Mucosa of gallbladder (tissue), 1 donor: ENCODE data around the gene THADA. TPM values are rescaled to one million over a fixed set of nuclear protein-coding genes. Genes with fewer than 3 reads are reported as not detected.
A peak's percentile ranks its signal among the peaks of the same experiment; 100 is the strongest.

Experiments used
- DNase-seq: peaks from one replicate; pipeline ENCODE4 v3.0.0-alpha.2; 2020; ENCODE audit warnings: low spot score
- total RNA-seq: library from RNA; stranded (reverse); gene quantifications from one replicate; pipeline ENCODE4 v1.2.1, GENCODE V29; 2021
- donor health status: DM: no; HTN: no; CAD: no.

Gene THADA
- total RNA-seq, 1 donor from 2014 or later, result 35.9 TPM

DNA sequence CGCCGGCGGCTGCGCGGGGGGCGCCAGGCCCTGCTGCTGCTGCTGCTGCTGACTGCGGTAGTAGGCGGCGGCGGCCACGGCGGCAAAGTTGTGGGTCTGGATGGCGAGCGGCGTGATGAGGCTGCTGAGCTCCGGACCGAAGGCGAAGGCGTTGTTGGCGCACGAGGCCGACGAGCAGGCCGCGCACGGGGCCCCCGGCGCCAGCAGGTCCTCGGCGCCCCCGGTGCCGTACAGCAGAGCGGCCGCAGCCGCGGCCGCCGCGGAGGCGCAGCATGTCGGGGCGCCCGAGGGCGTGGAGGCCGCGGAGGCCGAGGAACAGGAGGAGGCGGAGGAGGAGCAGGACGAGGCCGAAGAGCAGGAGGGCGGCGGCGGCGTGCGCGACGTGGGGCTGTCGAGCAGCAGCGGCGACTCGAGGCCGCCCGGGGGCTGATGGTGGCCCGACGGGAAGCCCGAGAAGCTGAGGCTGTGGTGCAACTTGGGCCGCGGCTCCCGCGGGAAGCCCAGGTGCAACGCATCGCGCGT lies 371.2 kb downstream of the THADA start:
- no peak for DNase-seq

DNA sequence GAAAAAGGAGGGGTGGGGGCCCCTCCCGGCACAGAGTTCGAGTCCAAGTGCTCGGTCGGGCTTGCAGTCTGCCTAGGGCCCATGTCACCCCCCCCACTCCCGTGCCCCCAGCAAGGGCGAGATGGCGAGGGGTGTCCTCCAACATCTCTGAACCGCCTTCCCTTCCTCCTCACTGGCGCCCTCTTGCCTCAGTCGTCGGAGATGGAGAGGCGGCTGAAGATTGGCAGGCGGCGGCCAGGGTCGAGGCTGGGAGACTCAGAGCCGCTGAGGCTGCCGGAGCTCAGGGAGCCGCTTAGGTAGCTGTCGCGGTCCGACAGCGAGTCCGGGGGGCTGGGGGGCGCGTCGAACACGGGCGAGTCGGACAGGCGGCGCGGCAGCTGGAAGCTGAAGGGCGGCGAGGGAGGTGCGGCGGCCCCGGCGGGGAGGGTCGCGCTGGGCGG lies 371.7 kb downstream of the THADA start:
- peak; percentile 72 for DNase-seq

DNA sequence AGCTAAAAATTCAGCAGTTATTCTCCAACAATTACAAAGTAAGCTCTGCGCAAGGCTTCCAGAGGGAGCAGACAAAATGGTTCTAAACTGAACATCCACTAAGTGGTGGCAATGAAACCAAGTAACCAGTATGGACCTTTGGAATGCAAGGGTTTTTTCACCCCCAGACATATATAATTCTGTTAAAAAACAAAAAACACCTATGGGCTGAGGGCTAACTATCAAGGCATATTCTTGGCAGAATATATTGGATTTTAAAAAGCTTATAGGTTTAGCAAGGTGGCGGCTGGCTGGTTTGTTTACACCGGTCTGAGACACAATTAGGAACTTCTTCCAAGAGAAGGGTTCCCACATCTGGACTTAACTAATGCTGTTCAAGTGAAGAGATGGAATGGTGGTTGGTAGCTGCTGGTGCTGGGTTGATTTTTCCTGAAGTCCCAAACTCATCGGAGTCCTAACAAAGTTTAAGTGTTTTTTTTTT lies 372.3 kb downstream of the THADA start:
- DNase-seq, result no peak

DNA sequence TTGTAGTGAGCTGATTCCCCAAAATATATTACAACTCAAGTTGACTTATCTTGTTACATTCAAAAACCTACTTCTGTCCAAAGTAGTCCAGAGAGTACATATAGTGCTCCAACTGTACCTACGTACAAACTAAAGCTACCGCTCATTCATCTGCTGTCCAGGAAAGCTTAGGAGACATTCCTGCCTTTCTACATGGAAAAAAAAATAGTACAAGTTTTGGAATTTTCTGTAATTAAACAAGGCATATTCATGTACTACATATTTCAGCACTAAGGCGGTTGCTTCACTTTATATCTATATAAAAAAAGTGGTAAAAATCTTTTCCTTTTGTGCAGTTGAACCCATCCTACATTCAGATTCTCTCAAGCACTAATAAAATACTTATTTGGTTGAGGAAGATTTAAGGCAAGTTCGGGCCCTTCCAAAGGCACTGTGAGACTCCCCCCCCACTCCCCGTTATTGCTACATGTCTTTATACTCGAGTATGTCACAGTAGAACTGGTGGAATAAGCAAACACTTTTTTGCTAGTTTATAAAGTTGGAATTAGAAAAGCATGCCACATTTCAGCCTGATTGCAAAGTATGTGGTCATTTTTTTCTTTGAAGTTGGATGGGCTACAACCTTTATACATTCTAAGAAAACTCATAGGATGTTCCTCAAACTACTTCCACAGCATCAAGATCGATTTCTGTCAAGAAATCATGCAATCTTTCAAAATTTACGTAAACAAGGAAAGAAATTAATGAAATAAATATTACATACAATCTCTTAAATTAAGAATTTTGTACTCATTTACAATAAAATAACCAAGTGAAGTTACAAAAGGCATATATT lies 373.1 kb downstream of the THADA start:
- DNase-seq, result no peak

DNA sequence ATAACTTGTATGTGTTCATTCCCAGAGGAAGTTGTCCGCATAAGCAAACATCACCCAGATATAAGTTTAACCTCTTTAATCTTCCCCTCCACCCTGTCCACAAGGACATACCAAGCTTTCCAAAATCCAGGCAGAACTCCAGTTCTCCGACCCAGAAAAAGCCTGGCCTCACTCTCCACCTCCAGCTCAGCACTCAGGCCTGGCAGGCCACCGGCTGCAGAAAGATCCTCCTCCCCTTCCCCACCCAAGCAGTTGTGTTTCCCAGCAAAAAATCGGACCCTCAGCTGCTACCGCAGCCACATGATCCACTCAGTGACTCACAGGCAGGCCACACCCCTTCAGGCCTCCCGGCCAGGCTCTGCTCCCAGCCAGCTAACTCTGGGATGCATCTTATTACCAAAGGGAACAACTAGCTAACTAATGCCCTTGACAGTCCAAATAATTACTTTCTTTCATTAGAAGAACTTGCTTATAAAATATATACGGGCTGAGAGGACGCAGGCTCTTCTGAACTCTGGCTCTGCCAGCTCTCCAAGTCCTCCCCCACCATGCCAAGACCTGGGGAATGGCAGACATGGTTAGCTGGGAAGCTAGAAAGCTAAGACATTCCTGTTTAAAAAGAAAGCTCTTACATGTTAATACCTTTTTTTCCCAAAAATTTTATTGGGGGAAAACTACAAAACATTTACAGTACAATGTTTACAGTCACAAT lies 373.9 kb downstream of the THADA start:
- peak; percentile 90 for DNase-seq

DNA sequence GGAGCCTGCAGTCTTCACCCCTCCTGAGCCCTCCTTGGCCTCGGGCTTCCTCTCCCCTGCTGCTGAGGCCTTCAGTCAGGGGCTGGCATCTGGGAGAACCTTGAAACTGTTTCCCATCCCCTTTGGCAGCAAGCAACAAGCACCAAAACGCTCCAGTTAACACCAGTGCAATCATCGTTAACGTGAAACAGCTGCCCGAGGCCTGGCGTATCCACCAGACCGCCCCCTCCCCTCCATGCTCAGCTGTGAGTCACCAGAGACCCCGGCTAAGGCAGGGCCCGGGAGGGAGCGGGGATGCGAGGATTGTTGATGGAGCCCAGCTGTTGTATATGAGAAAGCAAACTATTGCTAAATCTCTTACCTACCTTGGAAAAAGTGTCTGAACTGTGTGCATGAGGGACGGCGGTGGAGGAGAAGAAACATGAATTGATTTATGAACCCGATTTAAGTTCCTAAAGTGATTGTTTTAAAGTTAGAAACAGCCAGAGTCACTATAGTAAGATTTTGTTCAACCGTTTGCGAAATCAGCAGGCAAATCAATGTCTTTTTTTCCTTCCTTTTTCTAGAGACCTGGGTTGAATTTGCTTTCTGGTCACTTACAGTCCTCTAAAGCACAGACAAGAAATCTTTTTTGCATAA lies 374.6 kb downstream of the THADA start:
- DNase-seq, result peak; percentile 48

DNA sequence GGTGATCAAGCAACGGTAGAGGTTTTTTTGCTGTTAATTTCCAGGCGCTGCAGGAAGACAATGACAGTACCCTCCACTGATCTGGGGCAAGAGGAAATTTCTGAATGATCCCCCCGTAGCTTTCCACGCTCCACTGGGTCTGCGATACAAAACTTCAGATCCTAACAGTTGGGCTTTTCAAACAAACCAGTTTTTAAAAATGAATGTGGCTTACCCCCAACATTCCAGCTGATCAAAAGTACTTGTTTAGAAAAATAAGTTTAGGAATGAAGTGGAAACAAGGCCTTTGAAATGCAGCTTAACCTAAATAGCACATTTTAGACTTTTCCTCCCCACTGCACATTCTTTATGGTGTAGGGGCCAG lies 375.1 kb downstream of the THADA start:
- DNase-seq, result no peak

DNA sequence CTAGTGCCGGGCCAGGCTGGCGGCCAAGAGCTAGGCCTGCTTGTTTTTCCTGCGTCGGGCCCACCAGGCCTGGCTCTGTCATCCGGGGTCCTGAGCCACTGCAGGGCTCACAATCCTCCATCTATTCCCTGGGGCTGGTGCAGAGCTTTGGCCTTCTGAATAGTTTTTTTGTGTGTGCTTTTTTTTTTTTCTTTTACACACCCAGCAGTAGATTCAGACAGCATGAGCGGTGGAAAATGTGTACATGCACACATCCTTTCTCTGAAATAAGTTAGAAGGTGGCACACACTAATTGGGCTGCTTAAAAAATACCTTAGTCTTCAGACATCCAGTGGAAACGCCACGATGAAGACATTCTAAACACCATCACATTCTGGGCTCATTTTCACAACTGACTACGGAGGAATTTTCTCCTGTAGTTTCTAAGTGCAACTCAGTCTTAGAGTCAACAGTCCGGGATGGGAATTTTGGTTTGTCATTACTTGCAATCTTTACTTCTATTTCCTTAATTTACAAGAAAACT lies 375.5 kb downstream of the THADA start:
- no peak for DNase-seq

DNA sequence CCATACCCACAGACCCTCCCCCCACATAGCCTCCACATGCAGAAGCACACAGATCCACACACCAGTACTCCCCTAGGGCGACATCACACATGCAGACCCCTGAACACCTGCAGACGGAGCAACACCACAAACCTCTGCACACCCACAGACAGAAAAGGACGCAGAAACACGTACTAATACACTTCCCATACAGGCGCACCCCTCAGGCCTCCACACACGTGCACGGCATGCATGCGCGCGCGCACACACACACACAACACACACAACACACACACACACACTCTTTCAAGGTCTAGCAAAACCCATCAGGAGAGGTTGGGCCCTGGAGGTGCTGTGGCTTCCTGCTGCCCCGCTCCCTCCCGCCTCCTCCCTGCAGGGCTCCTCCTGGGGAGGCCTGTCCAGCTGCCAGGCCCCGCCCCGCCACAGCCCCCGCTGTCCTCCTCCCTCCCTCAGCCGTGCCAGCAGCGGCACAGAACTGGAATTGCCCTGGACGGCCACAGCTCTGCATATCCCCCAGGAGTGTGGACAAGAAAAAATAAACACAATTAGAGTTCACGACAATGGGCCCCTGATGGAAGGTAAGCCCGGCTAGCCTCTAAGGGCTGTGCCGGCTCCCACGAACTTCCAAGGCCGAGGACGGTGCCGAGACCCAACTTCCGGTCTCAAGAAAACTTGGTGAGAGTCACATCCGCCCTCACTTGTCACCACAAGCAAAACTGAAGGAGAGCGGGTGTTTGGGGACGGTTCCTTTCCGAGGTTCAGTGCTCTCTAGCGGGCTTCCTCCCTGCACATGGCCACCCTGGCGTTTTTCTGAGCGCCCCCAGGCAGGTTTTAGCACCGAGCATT lies 376.2 kb downstream of the THADA start:
- peak; percentile 89 for DNase-seq

DNA sequence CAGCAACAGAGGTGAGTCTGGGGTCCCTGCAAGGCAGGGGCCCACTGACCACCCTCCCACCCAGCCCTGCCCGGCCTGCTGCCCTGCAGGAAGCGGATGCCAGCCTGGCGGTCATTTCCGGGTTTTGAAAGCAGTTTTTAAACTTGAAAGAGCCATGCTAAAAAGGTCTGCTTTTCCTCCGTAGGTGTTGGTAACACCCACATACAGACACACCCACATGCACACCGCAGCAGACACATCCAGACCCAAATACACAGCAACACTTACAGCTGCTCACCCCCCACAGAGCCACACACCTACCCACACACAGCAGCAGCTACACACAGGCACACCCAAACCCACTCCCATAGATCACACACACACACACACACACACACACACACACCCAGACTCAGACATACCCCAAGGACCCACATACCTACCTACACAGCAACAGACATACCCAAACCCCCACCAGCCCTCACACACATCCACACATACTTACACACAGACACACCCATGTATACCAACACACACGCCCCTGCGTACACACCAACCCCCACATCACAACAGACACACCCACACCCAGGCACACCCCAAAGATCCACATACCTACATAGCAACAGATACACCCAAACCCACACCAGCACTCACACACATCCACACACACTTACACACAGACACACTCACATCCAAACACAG lies 377.0 kb downstream of the THADA start:
- DNase-seq, result peak; percentile 61

DNA sequence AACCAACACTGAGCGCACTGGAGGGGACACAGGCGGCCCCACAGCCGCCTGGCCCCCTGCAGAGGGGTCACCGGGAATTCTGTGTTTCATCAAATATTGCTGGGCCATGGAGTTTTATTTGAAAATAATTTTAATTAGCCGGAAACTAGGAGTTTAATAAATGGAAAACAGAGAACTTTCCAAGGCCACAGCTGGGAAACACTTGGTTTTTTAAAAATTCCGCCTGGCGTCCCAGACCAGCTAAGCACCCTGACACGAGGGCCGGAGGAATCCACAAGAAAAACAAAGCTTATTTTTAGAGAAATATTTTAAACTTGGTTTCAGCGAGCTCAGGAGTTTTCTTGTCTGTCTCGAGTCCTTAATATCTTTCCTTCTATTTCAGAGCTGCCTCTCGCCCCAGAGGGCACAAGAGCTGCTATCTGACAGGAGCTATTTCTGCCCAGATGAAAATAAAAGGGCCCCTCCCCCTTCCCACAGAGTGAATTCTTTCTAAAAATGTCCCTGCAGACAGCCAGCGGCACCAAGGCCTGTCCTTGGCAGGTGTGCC lies 377.6 kb downstream of the THADA start:
- no peak for DNase-seq

DNA sequence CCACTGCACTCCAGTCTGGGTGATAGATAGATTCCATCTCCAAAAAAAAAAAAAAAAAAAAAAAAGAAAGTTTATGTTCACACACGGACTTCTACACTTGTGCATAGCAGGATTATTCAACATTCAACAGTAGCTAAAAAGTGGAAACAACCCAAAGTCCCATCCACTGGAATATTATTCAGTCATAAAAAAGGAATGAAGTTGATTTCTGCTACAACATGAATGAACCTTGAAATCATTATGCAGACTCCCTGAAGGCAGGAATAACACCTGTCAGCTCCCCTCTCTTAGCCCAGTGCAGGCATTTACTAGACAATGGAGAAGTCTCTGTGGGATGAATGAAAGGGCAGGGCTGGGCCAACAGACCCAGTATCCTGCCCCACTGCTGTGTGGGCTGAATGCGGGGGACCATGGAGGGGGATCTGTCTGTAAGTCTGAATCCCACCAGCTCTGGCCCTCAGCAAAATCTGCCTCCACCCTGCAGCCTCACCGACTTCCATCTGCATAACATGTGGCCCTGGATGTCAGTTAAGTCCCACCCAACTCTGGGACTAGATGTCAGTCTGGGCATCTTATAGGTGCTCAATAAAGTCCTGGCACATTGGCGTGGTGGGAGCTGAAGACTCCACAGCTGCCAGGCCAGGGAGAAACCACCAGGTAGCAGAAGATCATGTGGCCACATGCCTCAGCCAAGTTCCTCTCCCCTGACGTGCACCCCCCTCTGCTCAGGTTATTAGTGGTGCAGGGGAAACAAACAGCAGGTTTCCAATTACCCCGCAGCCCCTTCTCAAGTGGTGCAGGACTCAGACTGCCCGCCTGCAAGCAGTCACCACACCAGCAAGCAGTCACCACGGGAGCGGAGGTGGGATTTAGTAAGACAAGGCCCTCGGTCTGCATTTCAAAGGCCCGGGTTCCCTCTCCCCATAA lies 378.3 kb downstream of the THADA start:
- DNase-seq, result no peak

DNA sequence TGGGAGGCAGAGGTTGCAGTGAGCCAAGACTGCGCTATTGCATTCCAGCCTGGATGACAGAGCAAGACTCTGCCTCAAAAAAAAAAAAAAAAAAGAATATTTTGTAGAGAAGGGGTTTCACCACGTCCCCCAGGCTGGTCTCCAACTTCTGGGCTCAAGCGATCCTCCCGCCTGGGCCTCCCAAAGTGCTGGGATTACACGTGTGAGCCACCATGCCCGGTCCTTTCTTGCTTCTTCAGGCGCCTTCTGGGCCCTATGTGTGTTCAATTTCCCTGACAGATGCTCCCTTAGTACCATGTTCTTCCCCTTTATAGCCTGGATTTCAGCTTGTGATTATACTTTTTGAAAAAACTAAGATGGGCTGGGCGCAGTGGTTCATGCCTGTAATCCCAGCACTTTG lies 379.2 kb downstream of the THADA start:
- no peak for DNase-seq

DNA sequence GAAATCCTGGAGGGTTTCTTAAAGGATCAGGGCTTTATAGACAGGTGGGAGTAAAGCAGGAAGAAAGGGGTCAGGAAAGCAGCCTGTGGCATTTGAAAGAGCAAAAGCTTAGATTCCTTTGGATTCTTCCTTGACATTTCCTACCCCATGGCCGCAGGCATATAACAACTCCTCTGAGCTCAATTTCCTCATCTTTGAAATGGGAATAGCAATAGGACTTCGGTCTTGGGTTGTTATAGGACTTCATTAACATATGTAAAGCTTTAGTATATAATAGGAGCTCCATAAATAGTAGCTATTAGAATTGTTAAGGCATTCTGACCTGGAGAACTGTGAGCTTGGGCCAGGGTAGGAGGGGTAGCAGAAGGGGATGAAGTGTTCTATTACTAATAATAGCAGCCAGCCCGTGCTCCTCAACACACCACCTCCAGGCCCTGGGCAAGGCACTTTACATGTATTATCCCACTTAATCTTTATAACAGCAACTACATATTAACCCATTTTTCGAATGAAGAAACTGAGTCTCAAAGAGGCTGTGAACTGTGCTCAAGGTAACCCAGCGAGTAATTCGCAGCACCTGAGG lies 380.1 kb downstream of the THADA start:
- DNase-seq, result no peak

DNA sequence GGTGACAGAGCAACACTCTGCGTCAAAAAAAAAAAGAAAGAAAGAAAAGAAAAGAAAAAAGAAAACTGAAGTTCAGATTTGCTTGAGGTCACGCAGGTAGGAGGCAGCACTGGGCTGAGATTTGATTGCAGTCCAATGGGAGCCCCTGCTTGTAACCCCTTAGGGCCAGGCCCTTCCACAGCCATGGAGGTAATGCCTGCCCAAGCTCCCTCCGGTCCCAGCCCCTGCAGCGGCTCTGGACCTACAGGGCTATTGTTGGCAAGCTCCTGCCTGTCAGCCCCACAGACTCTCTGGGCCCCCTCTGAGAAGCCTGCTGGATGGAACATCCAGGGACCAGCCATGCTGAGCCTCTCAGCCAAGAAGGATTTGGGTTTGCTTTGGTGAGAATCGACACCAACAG lies 381.6 kb downstream of the THADA start:
- DNase-seq, result no peak

DNA sequence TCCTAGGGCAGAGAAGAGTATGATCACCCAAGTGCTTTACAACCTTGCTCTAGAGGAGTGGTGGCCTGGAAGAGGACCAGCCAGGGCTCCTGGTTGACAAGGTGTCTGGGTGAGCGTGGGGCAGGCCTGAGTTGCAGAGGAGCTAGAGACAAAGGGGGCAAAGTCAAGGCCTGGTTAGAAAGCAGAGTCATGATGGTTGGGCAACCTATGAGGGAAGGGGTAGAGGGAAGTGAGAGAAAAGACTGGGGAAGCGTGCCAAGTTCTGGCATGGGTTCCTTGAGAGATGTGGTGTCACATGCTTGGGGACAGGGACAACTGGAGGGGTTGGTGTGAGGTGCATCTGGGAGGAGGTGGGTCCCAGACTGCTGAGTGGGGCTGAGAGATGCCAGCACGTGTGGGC lies 382.9 kb downstream of the THADA start:
- DNase-seq, result peak; percentile 72

DNA sequence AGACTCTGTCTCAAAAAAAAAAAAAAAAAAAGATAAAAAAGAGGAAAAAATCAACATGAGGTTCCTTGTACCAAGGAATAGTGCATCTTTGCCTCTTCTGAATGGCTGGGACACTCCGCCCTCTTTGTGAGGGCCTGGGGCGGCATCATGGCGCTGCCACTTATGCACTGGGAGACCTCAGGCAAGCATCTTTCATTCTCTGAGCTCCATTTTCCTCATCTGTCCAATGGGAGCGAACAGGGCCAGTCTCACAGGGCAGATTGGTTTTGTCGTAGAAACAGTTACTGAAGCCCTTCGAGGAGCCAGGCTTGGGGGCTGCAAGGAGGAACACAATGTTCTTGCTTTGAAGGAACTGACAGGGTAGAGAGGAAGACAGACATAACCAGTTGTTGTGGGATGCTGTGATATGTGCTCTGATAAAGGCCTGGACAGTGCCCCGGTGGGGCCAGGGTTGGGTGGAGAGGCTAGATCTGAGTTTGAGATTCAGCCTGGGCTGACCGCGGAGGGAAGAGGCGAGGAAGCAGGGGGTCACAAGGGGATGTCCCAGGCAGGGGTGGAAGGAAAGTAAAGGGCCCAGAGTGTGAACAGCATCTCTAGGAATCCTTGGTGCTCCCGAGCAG lies 383.5 kb downstream of the THADA start:
- no peak for DNase-seq
